Neural cell (in vitro differentiated cells): ENCODE results near the gene NFX1. TPM values are rescaled to one million over a fixed set of nuclear protein-coding genes. Genes with fewer than 3 reads are reported as not detected.

Source experiments
- H2AFZ ChIP-seq: fragments of 200-600, 300-800 bp; sonication (generic), shearing (Covaris generic); 2 replicates; pipeline ENCODE4 v1.6.0; 2014; ENCODE audit warnings: low read depth, mild to moderate bottlenecking, antibody characterized with exemption, low read length, moderate library complexity
- H3F3A ChIP-seq: fragments of 200-600 bp; shearing (Covaris generic); 2 replicates; pipeline ENCODE4 v1.6.1; 2016; ENCODE audit warnings: mild to moderate bottlenecking, moderate library complexity, mixed read lengths, antibody characterized with exemption, low read length; ENCODE audit not compliant: insufficient read depth, poor library complexity, severe bottlenecking
- H3K27ac ChIP-seq: fragments of 200-600, 300-800 bp; sonication (generic), shearing (Covaris generic); 2 replicates; pipeline ENCODE4 v1.5.1; 2014; ENCODE audit warnings: mild to moderate bottlenecking, low read length, moderate library complexity
- H3K27me3 ChIP-seq: fragments of 300-800, 200-600 bp; sonication (generic), shearing (Covaris generic); 2 replicates; pipeline ENCODE4 v1.6.0; 2014; ENCODE audit warnings: mild to moderate bottlenecking, low read depth, low read length, moderate library complexity; ENCODE audit not compliant: insufficient read depth
- H3K36me3 ChIP-seq: fragments of 300-800, 200-600 bp; sonication (generic), shearing (Covaris generic); 2 replicates; pipeline ENCODE4 v1.5.1; 2014; ENCODE audit warnings: mild to moderate bottlenecking, antibody characterized with exemption, low read length, moderate library complexity; ENCODE audit not compliant: insufficient read depth
- H3K4me2 ChIP-seq: fragments of 300-800, 200-600 bp; sonication (generic), shearing (Covaris generic); 2 replicates; pipeline ENCODE4 v1.6.0; 2014; ENCODE audit warnings: mild to moderate bottlenecking, low read length
- H3K4me3 ChIP-seq: fragments of 300-800, 200-600 bp; sonication (generic), shearing (Covaris generic); 2 replicates; pipeline ENCODE4 v1.5.1; 2014; ENCODE audit warnings: mild to moderate bottlenecking, low read length, moderate library complexity
- H3K79me2 ChIP-seq: fragments of 200-600 bp; shearing (Covaris generic); replicated peaks from 2 replicates; pipeline ENCODE4 v1.6.0; 2014; ENCODE audit warnings: mild to moderate bottlenecking, low read length, moderate library complexity; ENCODE audit not compliant: insufficient read depth
- H3K9ac ChIP-seq: fragments of 300-800, 200-600 bp; sonication (generic), shearing (Covaris generic); 2 replicates; pipeline ENCODE4 v1.6.1; 2016; ENCODE audit warnings: mild to moderate bottlenecking, low read length, mixed read lengths
- H3K9me2 ChIP-seq: fragments of 200-600 bp; shearing (Covaris generic); 2 replicates; pipeline ENCODE4 v1.6.1; 2016; ENCODE audit warnings: mild to moderate bottlenecking, low read length, mixed read lengths; ENCODE audit not compliant: insufficient read depth
- H3K9me3 ChIP-seq: fragments of 200-600, 300-800 bp; sonication (generic), shearing (Covaris generic); 2 replicates; pipeline ENCODE4 v1.6.1; 2016; ENCODE audit warnings: mild to moderate bottlenecking, mixed run types, low read length, moderate library complexity, mixed read lengths
- H4K20me1 ChIP-seq: fragments of 200-600 bp; shearing (Covaris generic); 2 replicates; pipeline ENCODE4 v1.6.1; 2016; ENCODE audit warnings: mild to moderate bottlenecking, mixed run types; ENCODE audit not compliant: insufficient read depth
- EP300 ChIP-seq: fragments of 450-650 bp; conservative IDR thresholded peaks from 2 replicates; pipeline ENCODE4 v1.6.1; 2014; ENCODE audit warnings: antibody characterized with exemption, mild to moderate bottlenecking, moderate library complexity; ENCODE audit not compliant: poor library complexity, severe bottlenecking
- EZH2 ChIP-seq: fragments of 200-600, 300-800 bp; shearing (Covaris generic), sonication (generic); IDR thresholded peaks from 2 replicates; pipeline ENCODE4 v1.6.1; 2014; ENCODE audit warnings: antibody characterized with exemption, low read length, borderline replicate concordance, mild to moderate bottlenecking; ENCODE audit not compliant: insufficient read depth, poor library complexity, severe bottlenecking
- MXI1 ChIP-seq: fragments of 450-650 bp; conservative IDR thresholded peaks from 2 replicates; pipeline ENCODE4 v1.6.1; 2014; ENCODE audit warnings: antibody characterized with exemption, mild to moderate bottlenecking; ENCODE audit not compliant: poor library complexity, severe bottlenecking
- POLR2AphosphoS5 ChIP-seq: IDR thresholded peaks from 2 replicates; pipeline ENCODE4 v1.6.1; 2012
- RAD21 ChIP-seq: fragments of 450-650 bp; conservative IDR thresholded peaks from 2 replicates; pipeline ENCODE4 v1.6.1; 2014; ENCODE audit warnings: antibody characterized with exemption, mild to moderate bottlenecking, moderate library complexity
- SMC3 ChIP-seq: fragments of 450-650 bp; conservative IDR thresholded peaks from 2 replicates; pipeline ENCODE4 v1.6.1; 2014; ENCODE audit warnings: antibody characterized with exemption, mild to moderate bottlenecking, moderate library complexity; ENCODE audit not compliant: poor library complexity
- TAF1 ChIP-seq: IDR thresholded peaks from 2 replicates; pipeline ENCODE4 v1.6.1; 2012; ENCODE audit warnings: low read depth
- polyA plus RNA-seq: library from polyadenylated mRNA; depleted of rRNA; stranded (reverse); fragments of >200 nt; gene quantifications from 2 replicates; pipeline ENCODE4 v1.2.3, GENCODE V29; 2014
- TF ChIP-seq, protein P1 (sequence below): IDR thresholded peaks from 2 replicates; pipeline ENCODE4 v1.6.1; 2012; ENCODE audit warnings: borderline replicate concordance
- TF ChIP-seq, protein P2 (sequence below): fragments of 450-650 bp; IDR thresholded peaks from 2 replicates; pipeline ENCODE4 v1.5.1; 2014; ENCODE audit warnings: antibody characterized with exemption, mild to moderate bottlenecking, moderate library complexity; ENCODE audit not compliant: poor library complexity, severe bottlenecking

The NFX1 gene
- polyA plus RNA-seq, 1 donor from 2014 or later, result 14.7 TPM

DNA sequence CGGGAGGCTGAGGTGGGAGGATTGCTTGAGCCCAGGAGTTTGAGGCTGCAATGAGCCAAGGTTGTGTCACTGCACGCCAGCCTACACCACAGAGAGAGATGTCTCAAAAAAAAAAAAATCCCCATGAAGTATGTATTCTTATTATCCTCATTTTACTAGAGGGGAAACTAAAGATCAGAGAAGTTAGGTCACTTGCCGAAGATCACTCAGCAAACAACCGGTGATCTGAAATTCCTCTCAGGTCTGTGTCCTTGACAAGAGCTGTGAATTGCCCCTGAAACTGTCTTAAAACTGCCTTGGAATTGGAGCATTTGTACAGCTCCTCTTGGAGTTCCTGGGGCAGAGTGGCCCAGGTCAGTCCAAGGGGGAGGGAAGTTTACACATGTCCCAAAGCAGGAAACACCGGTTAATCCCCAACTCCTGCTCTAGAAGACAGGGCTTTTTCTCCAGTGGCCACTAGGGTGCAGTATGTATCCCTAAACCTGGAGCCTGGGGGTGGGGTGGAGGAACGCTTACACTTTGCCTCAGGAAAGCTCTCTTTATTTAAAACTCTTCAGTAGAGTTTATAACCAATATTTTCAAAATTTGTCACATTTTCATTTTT lies 84.4 kb downstream of the NFX1 start:
- no peak overlapping the region for H3K9ac ChIP-seq
- no peak overlapping the region for H3K4me2 ChIP-seq
- H3F3A ChIP-seq, result no peaks in the 10 kb centered on the region
- no peaks in the 10 kb centered on the region for H3K9me2 ChIP-seq
- TF ChIP-seq POLR2AphosphoS5, result no peak
- TF ChIP-seq EP300, result no peak
- TF ChIP-seq SMC3, result peak; percentile 75
- TF ChIP-seq, protein P1, sequence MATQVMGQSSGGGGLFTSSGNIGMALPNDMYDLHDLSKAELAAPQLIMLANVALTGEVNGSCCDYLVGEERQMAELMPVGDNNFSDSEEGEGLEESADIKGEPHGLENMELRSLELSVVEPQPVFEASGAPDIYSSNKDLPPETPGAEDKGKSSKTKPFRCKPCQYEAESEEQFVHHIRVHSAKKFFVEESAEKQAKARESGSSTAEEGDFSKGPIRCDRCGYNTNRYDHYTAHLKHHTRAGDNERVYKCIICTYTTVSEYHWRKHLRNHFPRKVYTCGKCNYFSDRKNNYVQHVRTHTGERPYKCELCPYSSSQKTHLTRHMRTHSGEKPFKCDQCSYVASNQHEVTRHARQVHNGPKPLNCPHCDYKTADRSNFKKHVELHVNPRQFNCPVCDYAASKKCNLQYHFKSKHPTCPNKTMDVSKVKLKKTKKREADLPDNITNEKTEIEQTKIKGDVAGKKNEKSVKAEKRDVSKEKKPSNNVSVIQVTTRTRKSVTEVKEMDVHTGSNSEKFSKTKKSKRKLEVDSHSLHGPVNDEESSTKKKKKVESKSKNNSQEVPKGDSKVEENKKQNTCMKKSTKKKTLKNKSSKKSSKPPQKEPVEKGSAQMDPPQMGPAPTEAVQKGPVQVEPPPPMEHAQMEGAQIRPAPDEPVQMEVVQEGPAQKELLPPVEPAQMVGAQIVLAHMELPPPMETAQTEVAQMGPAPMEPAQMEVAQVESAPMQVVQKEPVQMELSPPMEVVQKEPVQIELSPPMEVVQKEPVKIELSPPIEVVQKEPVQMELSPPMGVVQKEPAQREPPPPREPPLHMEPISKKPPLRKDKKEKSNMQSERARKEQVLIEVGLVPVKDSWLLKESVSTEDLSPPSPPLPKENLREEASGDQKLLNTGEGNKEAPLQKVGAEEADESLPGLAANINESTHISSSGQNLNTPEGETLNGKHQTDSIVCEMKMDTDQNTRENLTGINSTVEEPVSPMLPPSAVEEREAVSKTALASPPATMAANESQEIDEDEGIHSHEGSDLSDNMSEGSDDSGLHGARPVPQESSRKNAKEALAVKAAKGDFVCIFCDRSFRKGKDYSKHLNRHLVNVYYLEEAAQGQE, result no peak
- TF ChIP-seq RAD21, result peak; percentile 68
- no peak for TF ChIP-seq MXI1
- TF ChIP-seq TAF1, result no peak
- TF ChIP-seq, protein P2, sequence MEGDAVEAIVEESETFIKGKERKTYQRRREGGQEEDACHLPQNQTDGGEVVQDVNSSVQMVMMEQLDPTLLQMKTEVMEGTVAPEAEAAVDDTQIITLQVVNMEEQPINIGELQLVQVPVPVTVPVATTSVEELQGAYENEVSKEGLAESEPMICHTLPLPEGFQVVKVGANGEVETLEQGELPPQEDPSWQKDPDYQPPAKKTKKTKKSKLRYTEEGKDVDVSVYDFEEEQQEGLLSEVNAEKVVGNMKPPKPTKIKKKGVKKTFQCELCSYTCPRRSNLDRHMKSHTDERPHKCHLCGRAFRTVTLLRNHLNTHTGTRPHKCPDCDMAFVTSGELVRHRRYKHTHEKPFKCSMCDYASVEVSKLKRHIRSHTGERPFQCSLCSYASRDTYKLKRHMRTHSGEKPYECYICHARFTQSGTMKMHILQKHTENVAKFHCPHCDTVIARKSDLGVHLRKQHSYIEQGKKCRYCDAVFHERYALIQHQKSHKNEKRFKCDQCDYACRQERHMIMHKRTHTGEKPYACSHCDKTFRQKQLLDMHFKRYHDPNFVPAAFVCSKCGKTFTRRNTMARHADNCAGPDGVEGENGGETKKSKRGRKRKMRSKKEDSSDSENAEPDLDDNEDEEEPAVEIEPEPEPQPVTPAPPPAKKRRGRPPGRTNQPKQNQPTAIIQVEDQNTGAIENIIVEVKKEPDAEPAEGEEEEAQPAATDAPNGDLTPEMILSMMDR, result peak; percentile 80
- no peak for TF ChIP-seq EZH2
- no peak overlapping the region for H3K27ac ChIP-seq
- H3K36me3 ChIP-seq, result peaks cover 12% of the 10 kb centered on the region
- no peaks in the 10 kb centered on the region for H3K9me3 ChIP-seq
- H3K4me3 ChIP-seq, result no peak overlapping the region
- no peaks in the 10 kb centered on the region for H4K20me1 ChIP-seq
- no peak overlapping the region for H2AFZ ChIP-seq
- H3K27me3 ChIP-seq, result no peaks in the 10 kb centered on the region
- H3K79me2 ChIP-seq, result no peaks in the 10 kb centered on the region

DNA sequence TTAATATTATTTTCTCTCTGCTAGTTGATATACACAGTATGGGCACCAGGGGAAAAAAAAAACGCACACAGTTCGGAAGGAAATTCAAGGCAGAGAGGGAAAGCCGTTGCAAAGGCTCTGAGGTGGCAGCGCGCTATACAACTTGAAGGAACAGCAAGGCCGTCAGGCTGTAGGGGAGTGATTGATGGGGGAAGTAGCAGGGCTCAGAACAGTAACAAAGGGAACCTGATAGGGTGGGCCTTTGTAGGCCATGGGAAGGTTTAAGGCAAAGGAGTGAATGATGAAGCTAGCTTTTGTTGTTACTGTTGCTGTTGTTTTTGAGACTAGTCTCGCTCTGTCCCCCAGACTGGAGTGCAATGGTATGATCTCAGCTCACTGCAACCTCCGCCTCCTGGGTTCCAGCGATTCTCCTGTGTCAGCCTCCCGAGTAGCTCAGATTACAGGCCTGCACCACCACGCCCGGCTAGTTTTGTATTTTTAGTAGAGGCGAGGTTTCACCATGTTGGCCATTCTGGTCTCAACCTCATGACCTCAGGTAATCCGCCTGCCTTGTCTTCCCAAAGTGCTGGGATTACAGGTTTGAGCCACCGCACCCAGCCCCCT lies 85.0 kb downstream of the NFX1 start:
- H3K36me3 ChIP-seq, result peaks cover 8% of the 10 kb centered on the region
- H3K9me2 ChIP-seq, result no peaks in the 10 kb centered on the region
- no peak overlapping the region for H3K9ac ChIP-seq
- H3K4me2 ChIP-seq, result no peak overlapping the region
- H3K27me3 ChIP-seq, result no peaks in the 10 kb centered on the region
- no peaks in the 10 kb centered on the region for H3F3A ChIP-seq
- H3K27ac ChIP-seq, result no peak overlapping the region
- TF ChIP-seq SMC3 (peak; percentile 5), POLR2AphosphoS5 (no peak), EP300 (no peak), EZH2 (no peak)
- TF ChIP-seq, protein P1, result no peak
- TF ChIP-seq, protein P2, result no peak
- H3K79me2 ChIP-seq, result no peaks in the 10 kb centered on the region
- H2AFZ ChIP-seq, result no peak overlapping the region
- no peaks in the 10 kb centered on the region for H3K9me3 ChIP-seq
- no peaks in the 10 kb centered on the region for H4K20me1 ChIP-seq
- no peak overlapping the region for H3K4me3 ChIP-seq
